ENCODE results near the gene SOCS2.

SOCS2 gene

DNA sequence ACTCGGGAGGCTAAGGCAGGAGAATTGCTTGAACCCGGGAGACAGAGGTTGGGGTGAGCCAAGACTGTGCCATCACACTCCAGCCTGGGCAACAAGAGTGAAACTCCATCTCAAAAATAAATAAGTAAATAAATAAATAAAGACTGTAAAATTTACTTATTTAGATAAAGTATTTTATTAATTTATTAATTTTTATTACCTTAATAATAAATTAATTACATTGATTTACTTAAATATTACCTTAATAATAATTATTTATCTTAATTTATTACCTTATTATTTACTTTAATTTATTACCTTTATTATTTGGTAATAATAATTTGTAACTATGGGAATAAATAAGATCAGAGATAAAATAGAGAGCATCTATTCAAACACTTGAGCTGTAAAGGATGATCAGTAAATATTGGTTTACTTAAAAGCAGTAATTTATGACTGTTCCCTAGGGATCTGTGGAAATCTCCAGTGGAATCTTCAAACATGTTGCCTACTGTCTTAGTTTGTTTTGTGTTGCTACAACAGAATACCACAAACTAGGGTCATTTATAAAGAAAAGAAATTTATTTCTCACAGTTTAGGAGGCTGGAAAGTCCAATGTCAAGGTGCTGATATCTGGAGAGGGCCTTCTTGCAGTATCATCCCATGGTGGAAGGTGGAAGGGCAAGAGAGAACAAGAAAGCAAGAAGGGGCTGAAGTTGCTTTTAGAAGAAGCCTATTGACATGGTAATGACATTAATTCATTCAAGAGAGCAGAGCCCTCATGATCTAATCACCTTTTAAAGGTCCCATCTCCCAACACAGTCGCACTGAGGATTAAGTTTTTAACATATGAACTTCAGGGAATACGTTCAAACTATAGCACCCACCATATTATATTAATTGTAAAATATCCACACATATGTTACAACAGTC, 37.1 kb downstream of the SOCS2 start:
- TF ChIP-seq, protein P1, sequence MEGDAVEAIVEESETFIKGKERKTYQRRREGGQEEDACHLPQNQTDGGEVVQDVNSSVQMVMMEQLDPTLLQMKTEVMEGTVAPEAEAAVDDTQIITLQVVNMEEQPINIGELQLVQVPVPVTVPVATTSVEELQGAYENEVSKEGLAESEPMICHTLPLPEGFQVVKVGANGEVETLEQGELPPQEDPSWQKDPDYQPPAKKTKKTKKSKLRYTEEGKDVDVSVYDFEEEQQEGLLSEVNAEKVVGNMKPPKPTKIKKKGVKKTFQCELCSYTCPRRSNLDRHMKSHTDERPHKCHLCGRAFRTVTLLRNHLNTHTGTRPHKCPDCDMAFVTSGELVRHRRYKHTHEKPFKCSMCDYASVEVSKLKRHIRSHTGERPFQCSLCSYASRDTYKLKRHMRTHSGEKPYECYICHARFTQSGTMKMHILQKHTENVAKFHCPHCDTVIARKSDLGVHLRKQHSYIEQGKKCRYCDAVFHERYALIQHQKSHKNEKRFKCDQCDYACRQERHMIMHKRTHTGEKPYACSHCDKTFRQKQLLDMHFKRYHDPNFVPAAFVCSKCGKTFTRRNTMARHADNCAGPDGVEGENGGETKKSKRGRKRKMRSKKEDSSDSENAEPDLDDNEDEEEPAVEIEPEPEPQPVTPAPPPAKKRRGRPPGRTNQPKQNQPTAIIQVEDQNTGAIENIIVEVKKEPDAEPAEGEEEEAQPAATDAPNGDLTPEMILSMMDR (IDR thresholded peaks at IDR 0.05; ENCODE audit: insufficient read depth, missing control alignments) = no peak
- DNase-seq (ENCODE audit: insufficient read length, low spot score) (no peak), FAIRE-seq (no peak)

DNA sequence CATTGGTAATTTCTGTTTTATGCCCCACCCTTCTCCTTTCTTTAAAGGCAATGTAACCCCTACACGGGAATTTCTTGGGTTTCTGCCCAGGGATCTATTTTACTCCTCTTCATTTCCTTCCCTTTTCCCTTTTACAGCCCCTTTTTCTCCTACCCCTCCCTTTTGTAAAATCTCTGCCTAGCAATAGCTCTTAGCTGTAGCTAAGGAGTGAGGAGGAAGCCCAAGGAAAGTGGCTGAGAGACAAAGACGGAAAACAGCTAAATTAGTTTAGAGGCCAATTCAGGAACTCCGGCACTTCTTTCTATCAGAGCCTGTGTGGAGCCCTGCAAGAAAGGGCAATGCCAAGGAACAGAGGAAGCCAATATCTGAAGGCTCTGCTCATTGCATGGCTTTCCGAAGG, 40.3 kb downstream of the SOCS2 start:
- FAIRE-seq (no peak), DNase-seq (ENCODE audit: insufficient read length, low spot score) (no peak)
- TF ChIP-seq, protein P1 (IDR thresholded peaks at IDR 0.05; ENCODE audit: insufficient read depth, missing control alignments) = no peak

DNA sequence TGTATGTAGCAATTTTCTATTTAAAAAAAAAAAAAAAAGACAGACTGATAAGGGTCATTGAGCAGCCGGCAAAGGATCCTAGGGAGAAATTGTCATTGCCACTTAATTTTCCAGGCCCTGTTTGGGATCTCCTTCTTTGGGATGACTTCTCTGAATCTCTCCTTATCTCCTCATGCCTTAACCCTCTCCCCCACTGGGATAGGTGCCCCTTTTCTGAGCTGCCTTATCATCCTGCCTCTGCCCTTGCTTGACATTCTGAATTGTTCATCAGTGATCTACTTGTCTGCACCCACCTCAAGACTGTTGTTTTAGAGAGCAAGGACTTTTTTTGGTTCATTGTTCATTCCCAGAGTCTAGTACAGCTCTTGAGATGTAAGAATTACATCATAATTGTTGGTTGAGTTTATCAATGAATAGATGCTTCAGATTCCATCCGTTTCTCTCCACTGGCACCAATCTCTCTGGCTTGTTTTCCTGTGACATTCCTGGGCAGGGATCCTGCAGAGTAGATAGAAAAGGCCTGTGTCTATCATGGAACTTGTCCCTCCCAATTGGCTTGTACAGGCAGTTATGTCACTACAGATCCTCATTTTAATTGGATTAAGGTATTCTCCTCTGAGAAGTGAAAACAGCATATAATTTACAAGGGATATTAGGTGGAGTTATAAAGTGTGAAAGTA, 42.6 kb downstream of the SOCS2 start:
- TF ChIP-seq, protein P1 (IDR thresholded peaks at IDR 0.05; ENCODE audit: insufficient read depth, missing control alignments) = no peak
- FAIRE-seq (no peak), DNase-seq (ENCODE audit: insufficient read length, low spot score) (no peak)

DNA sequence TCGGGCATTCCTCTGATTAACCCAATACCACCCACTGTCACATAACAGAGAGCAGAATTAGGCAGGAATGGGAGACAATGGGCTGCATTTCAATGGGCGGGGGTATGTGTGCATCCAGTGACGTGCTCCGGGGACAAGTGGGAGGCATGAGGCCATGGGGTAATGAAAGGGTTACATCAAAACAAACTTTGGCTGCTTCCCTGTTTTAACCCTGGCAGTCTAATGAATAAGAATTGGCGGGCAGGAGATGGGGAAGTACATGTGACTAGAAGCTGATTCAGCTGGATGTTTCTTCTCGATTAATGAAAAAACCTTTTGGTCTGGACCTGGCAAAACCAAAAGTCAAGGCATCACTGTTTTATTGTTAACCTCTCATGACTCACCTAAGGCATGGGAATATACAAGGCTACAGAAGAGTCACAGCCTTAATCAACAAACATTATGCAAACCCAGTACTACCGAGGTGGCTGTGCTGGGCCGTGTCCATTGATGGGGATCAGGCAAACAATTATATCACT, 44.2 kb downstream of the SOCS2 start:
- no peak for DNase-seq (ENCODE audit: insufficient read length, low spot score)
- no peak for FAIRE-seq
- TF ChIP-seq, protein P1 (IDR thresholded peaks at IDR 0.05; ENCODE audit: insufficient read depth, missing control alignments) = no peak

DNA sequence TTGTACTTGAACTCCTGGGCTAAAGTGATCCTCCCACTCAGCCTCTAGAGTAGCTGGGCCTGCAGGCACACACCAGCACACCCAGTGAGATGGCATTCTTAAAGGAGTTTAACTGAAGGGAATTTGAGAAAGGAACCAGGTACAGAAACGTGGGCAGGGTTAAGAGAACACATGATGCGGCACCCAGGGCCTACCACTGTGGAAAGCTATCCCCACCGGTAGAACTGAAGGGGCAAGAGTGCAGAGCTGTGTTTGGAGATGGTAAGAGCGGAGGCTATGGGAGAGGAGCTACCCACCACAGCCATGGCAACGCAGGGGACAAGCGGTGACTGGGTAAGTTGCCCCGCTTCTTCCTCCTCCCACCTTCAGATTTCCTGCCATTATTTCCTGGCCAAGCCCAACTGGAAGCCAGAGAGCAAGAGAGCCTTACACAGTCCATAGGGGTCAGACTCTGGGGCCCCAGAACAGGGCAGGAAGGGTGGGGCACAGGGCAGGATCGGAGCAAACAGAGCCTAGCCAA, 46.5 kb downstream of the SOCS2 start:
- TF ChIP-seq, protein P1 (IDR thresholded peaks at IDR 0.05; ENCODE audit: insufficient read depth, missing control alignments) = no peak
- DNase-seq (ENCODE audit: insufficient read length, low spot score) (no peak), FAIRE-seq (no peak)

DNA sequence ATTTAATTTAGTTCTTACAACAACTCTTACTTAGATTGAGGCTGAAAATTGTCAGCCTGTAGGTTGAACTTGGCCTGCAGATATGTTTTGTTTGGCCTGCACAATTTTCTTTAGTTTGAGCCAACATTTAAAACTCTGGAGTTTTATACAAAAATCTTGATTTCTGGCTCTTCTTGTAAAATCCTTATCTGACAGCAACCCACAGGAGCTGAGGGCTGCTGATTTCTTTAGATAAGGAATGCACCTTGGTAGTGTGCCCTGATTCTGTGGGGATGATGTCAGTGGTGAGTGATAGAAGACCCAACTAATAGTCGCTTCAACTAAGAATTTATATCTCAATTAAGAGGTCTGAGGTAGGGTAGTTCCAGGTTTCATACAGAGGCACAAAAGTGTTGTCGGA, 49.5 kb downstream of the SOCS2 start:
- no peak for FAIRE-seq
- DNase-seq (ENCODE audit: insufficient read length, low spot score) = no peak
- TF ChIP-seq, protein P1 (IDR thresholded peaks at IDR 0.05; ENCODE audit: insufficient read depth, missing control alignments) = no peak
